ENCODE measurements around the gene PIGP.

DNA sequence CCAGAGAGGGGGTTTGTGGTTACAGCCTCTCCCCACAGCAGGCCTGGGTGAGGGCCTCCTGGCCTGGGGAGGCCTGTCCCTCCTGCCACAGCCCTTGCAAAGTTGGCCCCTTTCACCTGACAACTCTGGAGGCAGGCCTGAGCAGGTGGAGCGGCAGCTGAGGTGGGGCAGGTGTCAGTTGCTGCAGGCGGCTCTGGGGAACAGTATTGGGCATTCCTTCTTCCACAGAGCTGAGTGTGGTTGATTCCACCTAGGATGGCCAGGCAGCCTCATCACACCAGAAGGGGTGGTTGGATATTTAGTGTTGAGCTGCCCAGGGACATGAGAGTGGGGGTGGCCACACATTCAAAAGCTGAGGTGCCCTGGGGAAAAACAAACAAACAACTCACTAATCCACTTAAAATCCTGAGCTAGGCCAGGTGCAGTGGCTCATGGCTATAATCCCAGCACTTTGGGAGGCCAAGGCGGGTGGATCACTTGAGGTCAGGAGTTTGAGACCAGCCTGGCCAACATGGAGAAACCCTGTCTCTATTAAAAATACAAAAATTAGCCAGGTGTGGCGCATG lies 31.1 kb downstream of the PIGP start:
- TF ChIP-seq, protein P1, sequence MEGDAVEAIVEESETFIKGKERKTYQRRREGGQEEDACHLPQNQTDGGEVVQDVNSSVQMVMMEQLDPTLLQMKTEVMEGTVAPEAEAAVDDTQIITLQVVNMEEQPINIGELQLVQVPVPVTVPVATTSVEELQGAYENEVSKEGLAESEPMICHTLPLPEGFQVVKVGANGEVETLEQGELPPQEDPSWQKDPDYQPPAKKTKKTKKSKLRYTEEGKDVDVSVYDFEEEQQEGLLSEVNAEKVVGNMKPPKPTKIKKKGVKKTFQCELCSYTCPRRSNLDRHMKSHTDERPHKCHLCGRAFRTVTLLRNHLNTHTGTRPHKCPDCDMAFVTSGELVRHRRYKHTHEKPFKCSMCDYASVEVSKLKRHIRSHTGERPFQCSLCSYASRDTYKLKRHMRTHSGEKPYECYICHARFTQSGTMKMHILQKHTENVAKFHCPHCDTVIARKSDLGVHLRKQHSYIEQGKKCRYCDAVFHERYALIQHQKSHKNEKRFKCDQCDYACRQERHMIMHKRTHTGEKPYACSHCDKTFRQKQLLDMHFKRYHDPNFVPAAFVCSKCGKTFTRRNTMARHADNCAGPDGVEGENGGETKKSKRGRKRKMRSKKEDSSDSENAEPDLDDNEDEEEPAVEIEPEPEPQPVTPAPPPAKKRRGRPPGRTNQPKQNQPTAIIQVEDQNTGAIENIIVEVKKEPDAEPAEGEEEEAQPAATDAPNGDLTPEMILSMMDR (IDR thresholded peaks at IDR 0.05; ENCODE audit: low read depth, low read length): no peak
- no peak for TF ChIP-seq EZH2phosphoT487 (IDR thresholded peaks at IDR 0.05; ENCODE audit: low read depth)
